Measurements from ENCODE around the gene ALKBH7.

- no peak for TF ChIP-seq POLR2A (IDR thresholded peaks at IDR 0.05)
- TF ChIP-seq CTCF (IDR thresholded peaks at IDR 0.05), result no peak
Measured at GRCh38 chr19:6324757-6325156, 47.8 kb upstream of the ALKBH7 start.
